KMS-11 (cell line): ENCODE results near the gene GPR68.
A peak's percentile ranks its signal among the peaks of the same experiment; 100 is the strongest.

Experiments used
- H2AFZ ChIP-seq: fragments of 200-600 bp; sonication (generic); 2 replicates; pipeline ENCODE4 v1.6.1; 2016; ENCODE audit warnings: antibody characterized with exemption, mixed run types, low read depth
- H3K27ac ChIP-seq: fragments of 200-600 bp; sonication (generic); 2 replicates; pipeline ENCODE4 v1.6.1; 2016; ENCODE audit warnings: mild to moderate bottlenecking, mixed run types
- H3K27me3 ChIP-seq: fragments of 200-600 bp; sonication (generic); 2 replicates; pipeline ENCODE4 v1.6.1; 2017; ENCODE audit warnings: mild to moderate bottlenecking, low read depth, mixed run types, moderate library complexity; ENCODE audit not compliant: insufficient read depth
- H3K36me3 ChIP-seq: fragments of 200-600 bp; sonication (generic); 2 replicates; pipeline ENCODE4 v1.6.1; 2017; ENCODE audit warnings: mild to moderate bottlenecking, mixed run types; ENCODE audit not compliant: insufficient read depth
- H3K4me1 ChIP-seq: fragments of 200-600 bp; sonication (generic); 2 replicates; pipeline ENCODE4 v1.6.1; 2016; ENCODE audit warnings: mild to moderate bottlenecking, low read depth, mixed run types; ENCODE audit not compliant: poor library complexity, severe bottlenecking
- H3K4me2 ChIP-seq: fragments of 200-600 bp; sonication (generic); 2 replicates; pipeline ENCODE4 v1.7.0; 2016; ENCODE audit warnings: mild to moderate bottlenecking, mixed run types
- H3K4me3 ChIP-seq: fragments of 200-600 bp; sonication (generic); IDR thresholded peaks from 2 replicates; pipeline ENCODE4 v1.6.1; 2017; ENCODE audit warnings: low read depth, low read length, mixed read lengths; ENCODE audit not compliant: insufficient read depth
- H3K79me2 ChIP-seq: fragments of 200-600 bp; sonication (generic); 2 replicates; pipeline ENCODE4 v1.6.1; 2016; ENCODE audit warnings: low read depth, mixed run types; ENCODE audit not compliant: insufficient read depth
- H3K9ac ChIP-seq: fragments of 200-600 bp; sonication (generic); 2 replicates; pipeline ENCODE4 v1.6.1; 2016; ENCODE audit warnings: mild to moderate bottlenecking, mixed run types
- H4K20me1 ChIP-seq: fragments of 200-600 bp; sonication (generic); 2 replicates; pipeline ENCODE4 v1.6.1; 2016; ENCODE audit warnings: mild to moderate bottlenecking, mixed run types; ENCODE audit not compliant: insufficient read depth
- CTCF ChIP-seq: fragments of 200-600 bp; sonication (generic); conservative IDR thresholded peaks from 2 replicates; pipeline ENCODE4 v1.6.1; 2017; ENCODE audit warnings: low read depth, mild to moderate bottlenecking, antibody characterized with exemption, low read length, moderate library complexity, mixed read lengths

Gene GPR68

GRCh38 chr14:91230397-91231035, 14.0 kb downstream of the GPR68 start:
- peaks cover 29% of the 10 kb centered on the region for H3K4me1 ChIP-seq
- no peak overlapping the region for H3K4me3 ChIP-seq
- H3K4me2 ChIP-seq = peak overlapping the region; percentile 62
- peak overlapping the region; percentile 83 for H3K27ac ChIP-seq
- H3K27me3 ChIP-seq = no peaks in the 10 kb centered on the region
- TF ChIP-seq CTCF = no peak
- no peaks in the 10 kb centered on the region for H3K79me2 ChIP-seq
- no peaks in the 10 kb centered on the region for H3K36me3 ChIP-seq
- no peak overlapping the region for H2AFZ ChIP-seq
- H4K20me1 ChIP-seq = no peaks in the 10 kb centered on the region
- no peak overlapping the region; the same call in 1 of the 2 replicates for H3K9ac ChIP-seq

- no peaks in the 10 kb centered on the region for H3K79me2 ChIP-seq
- H3K4me2 ChIP-seq = peak overlapping the region; percentile 62; the same call in 1 of the 2 replicates
- H3K4me3 ChIP-seq = no peak overlapping the region
- H3K27ac ChIP-seq = peak overlapping the region; percentile 83
- no peaks in the 10 kb centered on the region for H3K27me3 ChIP-seq
- peak overlapping the region; percentile 15; the same call in 1 of the 2 replicates for H3K9ac ChIP-seq
- no peaks in the 10 kb centered on the region for H3K36me3 ChIP-seq
- H4K20me1 ChIP-seq = no peaks in the 10 kb centered on the region
- TF ChIP-seq CTCF = no peak
- peaks cover 29% of the 10 kb centered on the region for H3K4me1 ChIP-seq
- peak overlapping the region; percentile 41; the same call in 1 of the 2 replicates for H2AFZ ChIP-seq
Measured at GRCh38 chr14:91229743-91230200, 14.7 kb downstream of the GPR68 start.

GRCh38 chr14:91229005-91229382, 15.5 kb downstream of the GPR68 start:
- peaks cover 29% of the 10 kb centered on the region for H3K4me1 ChIP-seq
- peak overlapping the region; percentile 62; the same call in 1 of the 2 replicates for H3K4me2 ChIP-seq
- no peaks in the 10 kb centered on the region for H3K27me3 ChIP-seq
- no peak for TF ChIP-seq CTCF
- H3K27ac ChIP-seq = 0 out of 2 replicates have a peak overlapping the region, but pooled peaks have one; percentile 83
- H3K79me2 ChIP-seq = no peaks in the 10 kb centered on the region
- no peak overlapping the region for H2AFZ ChIP-seq
- no peak overlapping the region for H3K4me3 ChIP-seq
- H3K9ac ChIP-seq = no peak overlapping the region
- no peaks in the 10 kb centered on the region for H4K20me1 ChIP-seq
- H3K36me3 ChIP-seq = no peaks in the 10 kb centered on the region

- Histone ChIP-seq H2AFZ (no peak overlapping the region), H3K9ac (no peak overlapping the region), H3K27me3 (no peaks in the 10 kb centered on the region), H3K27ac (no peak overlapping the region), H4K20me1 (no peaks in the 10 kb centered on the region), H3K4me1 (peaks cover 29% of the 10 kb centered on the region), H3K4me2 (no peak overlapping the region), H3K79me2 (no peaks in the 10 kb centered on the region), H3K36me3 (no peaks in the 10 kb centered on the region), H3K4me3 (no peak overlapping the region)
- TF ChIP-seq CTCF = no peak
Measured at GRCh38 chr14:91228112-91229004, 16.1 kb downstream of the GPR68 start.
